Spleen (tissue), 11 donors: ENCODE measurements around the gene MYCN. TPM values are rescaled to one million over a fixed set of nuclear protein-coding genes. Genes with fewer than 3 reads are reported as not detected.

Experiments
- DNase-seq: peaks from one replicate; pipeline ENCODE4 v3.0.0-alpha.2; 2020
- H3K27ac ChIP-seq, 8 donors: fragments of 200-600 bp; sonication (generic) in 7 of 8; 1 replicate in 4 of 8; 2 replicates in 4 of 8; pipeline versions ENCODE4 v1.5.0 to v1.8.0; 2016 to 2021; ENCODE audit warnings: inconsistent platforms in 4 of 8, mild to moderate bottlenecking in 4 of 8, moderate library complexity in 1 of 8
- H3K27me3 ChIP-seq, 7 donors: fragments of 200-600 bp; sonication (generic) in 6 of 7; replicated peaks in 1 of 7; 1 replicate in 4 of 7; 2 replicates in 3 of 7; pipeline versions ENCODE4 v1.5.0 to v1.8.0; 2016 to 2021; ENCODE audit warnings: inconsistent platforms in 3 of 7, mild to moderate bottlenecking in 1 of 7
- H3K36me3 ChIP-seq, 6 donors: fragments of 200-600 bp; sonication (generic) in 5 of 6; 1 replicate in 4 of 6; 2 replicates in 2 of 6; pipeline versions ENCODE4 v1.5.0 to v1.8.0; 2016 to 2021; ENCODE audit warnings: inconsistent platforms in 2 of 6
- H3K4me1 ChIP-seq, 6 donors: fragments of 200-600 bp; sonication (generic) in 5 of 6; 1 replicate in 3 of 6; 2 replicates in 3 of 6; pipeline versions ENCODE4 v1.5.0 to v1.8.0; 2016 to 2021; ENCODE audit warnings: inconsistent platforms in 3 of 6
- H3K4me3 ChIP-seq, 8 donors: fragments of 200-600 bp; sonication (generic) in 7 of 8; 1 replicate in 4 of 8; 2 replicates in 4 of 8; pipeline versions ENCODE4 v1.5.0 to v1.8.0; 2016 to 2021; ENCODE audit warnings: inconsistent platforms in 4 of 8, mild to moderate bottlenecking in 4 of 8, moderate library complexity in 2 of 8
- H3K9me3 ChIP-seq, 8 donors: fragments of 200-600 bp; sonication (generic) in 7 of 8; 1 replicate in 4 of 8; 2 replicates in 4 of 8; pipeline versions ENCODE4 v1.5.0 to v1.8.0; 2016 to 2021; ENCODE audit warnings: inconsistent platforms in 4 of 8
- POLR2A ChIP-seq, 3 donors: fragments of 450-650 bp; IDR thresholded peaks; one replicate each; pipeline ENCODE4 v1.5.1; 2017; ENCODE audit warnings: antibody characterized with exemption in 3 of 3, mild to moderate bottlenecking in 1 of 3
- POLR2AphosphoS5 ChIP-seq, 3 donors: sonication (generic); formaldehyde crosslinking; IDR thresholded peaks; one replicate each; pipeline ENCODE4 v1.5.1; 2017; ENCODE audit warnings: antibody characterized with exemption in 3 of 3
- WGBS, 5 donors: extraction: QIAGEN DNeasy Blood & Tissue Kit in 3 of 5; methylation state at CpG; one replicate each; pipeline versions ENCODE4 v1.1.5 to v1.1.7; 2013 to 2018; 5-methylcytosine and 5-hydroxymethylcytosine counted together
- intact Hi-C: fragments of 100-400 bp; cut with DNase I; formaldehyde crosslinking; loops from one replicate; pipeline ENCODE4 v1.15.0; 2023; ENCODE audit warnings: low total_unique reads
- polyA plus RNA-seq, 3 donors: library from polyadenylated mRNA; stranded (reverse); fragments of 200-250 nt; gene quantifications; one replicate each; pipeline ENCODE4 v1.2.1, GENCODE V29; 2013
- total RNA-seq, 7 donors: library from RNA; depleted of rRNA in 3 of 7; stranded (reverse); fragments of >200 nt in 3 of 7; fragmentation: NEBNext Ultra II Directional in 4 of 7; extraction: Animal tissue kit (Norgen Biotek cat#: 25700) in 4 of 7; gene quantifications; one replicate each; pipeline versions ENCODE4 v1.1.0 to v1.2.1, GENCODE V29; 2016 to 2021
- TF ChIP-seq, protein P1 (sequence below), 11 experiments: fragments of 200-600 bp in 7 of 11; fragments of 450-650 bp in 4 of 11; sonication (generic) in 4 of 11; IDR thresholded peaks in 8 of 11; conservative IDR thresholded peaks in 3 of 11; 1 replicate in 7 of 11; 2 replicates in 4 of 11; pipeline versions ENCODE4 v1.4.0 to v1.8.0; 2016 to 2021; ENCODE audit warnings: antibody characterized with exemption in 11 of 11, inconsistent platforms in 4 of 11, mild to moderate bottlenecking in 1 of 11
- donor health status: healthy with polysubstance abuse.
- donor health status: DM: no; HTN: no; CAD: no; lungs with moderate emphysema.
- donor health status: DM: no; HTN: no; CAD: no.
- donor health status: Bipolar disorder and iron deficiency.
- donor health status: healthy.
- donor health status: DM: no; HTN: no; CAD: no.
- donor health status: DM: yes; HTN: yes; CAD: no.

Gene MYCN
- total and polyA plus RNA-seq, 10 donors = 0.03 to 1.3 (median 0.33) TPM; not detected in 2

GRCh38 chr2:15937882-15938802, 2.2 kb upstream of the MYCN start:
- Histone ChIP-seq H3K9me3 (no peaks in the 10 kb centered on the region), H3K4me3 (no peak overlapping the region), H3K4me1 (peaks cover 25 to 43% (median 36%) of the 10 kb centered on the region in 6 donors), H3K27ac (no peak overlapping the region), H3K36me3 (no peaks in the 10 kb centered on the region), H3K27me3 (peaks cover 0 to 64% (median 40%) of the 10 kb centered on the region in 7 donors)
- intact Hi-C loops = loop anchor here (5.0 kb wide), 2 partner anchors 301 to 344 kb away; no protein-coding TSS in a partner anchor
- DNase-seq = no peak
- WGBS, 5 donors = 84 to 93% (median 88%) methylated on average over 7 of the region's 7 CpGs
- TF ChIP-seq POLR2A (IDR thresholded peaks at IDR 0.05) (no peak), POLR2AphosphoS5 (IDR thresholded peaks at IDR 0.05) (no peak)
- TF ChIP-seq, protein P1, sequence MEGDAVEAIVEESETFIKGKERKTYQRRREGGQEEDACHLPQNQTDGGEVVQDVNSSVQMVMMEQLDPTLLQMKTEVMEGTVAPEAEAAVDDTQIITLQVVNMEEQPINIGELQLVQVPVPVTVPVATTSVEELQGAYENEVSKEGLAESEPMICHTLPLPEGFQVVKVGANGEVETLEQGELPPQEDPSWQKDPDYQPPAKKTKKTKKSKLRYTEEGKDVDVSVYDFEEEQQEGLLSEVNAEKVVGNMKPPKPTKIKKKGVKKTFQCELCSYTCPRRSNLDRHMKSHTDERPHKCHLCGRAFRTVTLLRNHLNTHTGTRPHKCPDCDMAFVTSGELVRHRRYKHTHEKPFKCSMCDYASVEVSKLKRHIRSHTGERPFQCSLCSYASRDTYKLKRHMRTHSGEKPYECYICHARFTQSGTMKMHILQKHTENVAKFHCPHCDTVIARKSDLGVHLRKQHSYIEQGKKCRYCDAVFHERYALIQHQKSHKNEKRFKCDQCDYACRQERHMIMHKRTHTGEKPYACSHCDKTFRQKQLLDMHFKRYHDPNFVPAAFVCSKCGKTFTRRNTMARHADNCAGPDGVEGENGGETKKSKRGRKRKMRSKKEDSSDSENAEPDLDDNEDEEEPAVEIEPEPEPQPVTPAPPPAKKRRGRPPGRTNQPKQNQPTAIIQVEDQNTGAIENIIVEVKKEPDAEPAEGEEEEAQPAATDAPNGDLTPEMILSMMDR (IDR thresholded peaks at IDR 0.05 in 8 of 11, conservative IDR thresholded peaks at IDR 0.05 in 3 of 11) = no peak

DNA sequence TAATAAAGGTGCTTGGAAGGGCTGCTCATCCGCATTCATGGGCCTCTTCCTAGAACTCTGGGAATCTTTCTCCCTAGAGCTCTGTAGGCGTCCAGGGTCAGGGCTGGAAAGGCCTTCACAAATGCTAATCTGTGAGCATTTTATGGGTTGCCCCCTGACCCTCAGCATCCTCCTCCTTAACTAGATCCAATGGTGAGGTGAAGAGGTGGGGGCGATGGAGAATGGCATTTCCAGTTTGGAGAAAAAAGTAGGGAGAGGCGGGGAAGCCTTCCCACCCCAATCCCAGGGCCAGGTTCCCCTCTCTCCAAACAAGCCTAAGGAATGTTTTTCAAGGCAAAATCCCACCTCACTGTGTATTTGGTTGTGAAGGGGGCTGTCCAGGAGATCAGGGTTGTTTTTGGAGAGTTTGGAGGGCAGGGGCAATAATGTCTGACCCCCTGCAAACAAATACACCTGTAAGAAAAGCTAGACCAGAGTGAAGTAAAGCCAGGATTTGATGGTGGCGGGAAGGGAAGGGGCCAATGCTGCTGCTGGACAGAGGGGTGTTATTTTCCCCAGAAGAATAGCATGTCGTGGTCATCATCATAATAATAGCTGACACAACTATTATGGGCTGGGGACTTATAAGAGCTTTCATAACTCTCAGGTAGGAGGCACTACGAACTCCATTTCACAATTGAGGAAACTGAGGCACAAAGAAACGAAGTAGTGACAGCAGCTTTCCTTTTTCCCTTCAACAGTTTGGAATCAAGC, 1.4 kb upstream of the MYCN start:
- peaks cover 0 to 72% (median 40%) of the 10 kb centered on the region in 7 donors for H3K27me3 ChIP-seq
- no peak overlapping the region for H3K27ac ChIP-seq
- H3K36me3 ChIP-seq = no peaks in the 10 kb centered on the region
- peak overlapping the region in 3 of 8 donors; percentile 45 to 64 (median 50) for H3K4me3 ChIP-seq
- WGBS, 5 donors = 61 to 70% (median 66%) methylated on average over 8 of the region's 8 CpGs
- no peak for DNase-seq
- intact Hi-C loops = loop anchor here (5.0 kb wide), 2 partner anchors 302 to 343 kb away; no protein-coding TSS in a partner anchor
- TF ChIP-seq, protein P1 (IDR thresholded peaks at IDR 0.05 in 8 of 11, conservative IDR thresholded peaks at IDR 0.05 in 3 of 11) = no peak
- no peak for TF ChIP-seq POLR2A (IDR thresholded peaks at IDR 0.05)
- TF ChIP-seq POLR2AphosphoS5 (IDR thresholded peaks at IDR 0.05) = no peak
- H3K9me3 ChIP-seq = no peaks in the 10 kb centered on the region
- peaks cover 32 to 51% (median 43%) of the 10 kb centered on the region in 6 donors for H3K4me1 ChIP-seq

DNA sequence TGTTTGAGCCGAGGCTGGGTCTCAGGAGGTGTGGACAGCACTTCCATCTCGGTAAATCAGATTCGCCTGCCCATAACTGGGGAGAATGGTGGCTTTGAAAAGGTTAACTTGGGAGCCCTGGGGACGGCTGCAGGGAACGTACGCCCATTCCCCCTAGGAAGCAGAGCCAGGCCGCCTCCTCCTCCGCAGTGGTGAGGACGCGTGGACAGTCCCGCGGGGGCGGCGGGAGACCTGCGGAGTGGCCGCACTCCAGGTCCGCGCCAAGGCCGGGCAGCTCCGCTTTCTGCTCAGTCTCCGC, 845 bp upstream of the MYCN start:
- H3K4me3 ChIP-seq = peak overlapping the region in 7 of 8 donors; percentile 18 to 64 (median 45)
- peaks cover 0 to 75% (median 40%) of the 10 kb centered on the region in 7 donors for H3K27me3 ChIP-seq
- peaks cover 36 to 56% (median 45%) of the 10 kb centered on the region in 6 donors for H3K4me1 ChIP-seq
- no peak overlapping the region for H3K27ac ChIP-seq
- 2 to 4% (median 4%) methylated on average over 21 of the region's 21 CpGs for WGBS, 5 donors
- no peaks in the 10 kb centered on the region for H3K36me3 ChIP-seq
- peak; percentile 85 for DNase-seq
- intact Hi-C loops = loop anchor here (5.0 kb wide), 2 partner anchors 302 to 343 kb away; no protein-coding TSS in a partner anchor
- H3K9me3 ChIP-seq = no peaks in the 10 kb centered on the region
- TF ChIP-seq, protein P1 (IDR thresholded peaks at IDR 0.05 in 8 of 11, conservative IDR thresholded peaks at IDR 0.05 in 3 of 11) = peak in 8 of 11 experiments; percentile 43 to 80 (median 62)
- TF ChIP-seq POLR2AphosphoS5 (IDR thresholded peaks at IDR 0.05) (peak in 1 of 3 donors; percentile 29), POLR2A (IDR thresholded peaks at IDR 0.05) (no peak)
